ENCODE measurements around the gene CDKAL1.

Gene CDKAL1

GRCh38 chr6:20706939-20707485 lies 172.8 kb downstream of the CDKAL1 start:
- no peak for TF ChIP-seq CTCF (IDR thresholded peaks at IDR 0.05)
- no peaks in the 10 kb centered on the region for H3K9me3 ChIP-seq
- no peaks in the 10 kb centered on the region for H3K36me3 ChIP-seq
- intact Hi-C loops (cut with DNase I; ENCODE audit: low total_unique reads), result no loop called here
- DNase-seq, result no peak
- no peak overlapping the region for H3K27ac ChIP-seq
- H3K4me1 ChIP-seq, result no peaks in the 10 kb centered on the region
- no peaks in the 10 kb centered on the region for H3K27me3 ChIP-seq
- no peak overlapping the region for H3K4me3 ChIP-seq

DNA sequence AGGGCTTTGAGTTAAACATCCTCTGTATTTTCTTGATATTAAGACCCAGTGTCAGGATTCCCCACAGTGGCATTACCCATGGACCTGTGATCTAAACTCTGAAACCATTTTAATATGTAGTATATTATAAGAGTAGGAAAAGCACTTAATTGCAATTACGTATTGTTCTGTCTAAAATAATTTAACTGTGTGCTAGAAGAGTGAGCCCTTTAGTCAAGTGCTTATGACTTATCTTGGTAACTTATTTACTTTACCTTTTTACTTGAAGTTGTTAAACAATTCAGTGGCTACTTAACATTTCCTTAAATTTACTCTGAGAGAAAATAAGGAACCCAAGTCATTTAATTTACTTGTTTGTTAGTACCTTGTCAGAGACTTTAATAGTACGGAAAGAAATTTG lies 173.6 kb downstream of the CDKAL1 start:
- H3K4me1 ChIP-seq, result no peaks in the 10 kb centered on the region
- no peaks in the 10 kb centered on the region for H3K9me3 ChIP-seq
- intact Hi-C loops (cut with DNase I; ENCODE audit: low total_unique reads), result no loop called here
- no peaks in the 10 kb centered on the region for H3K36me3 ChIP-seq
- TF ChIP-seq CTCF (IDR thresholded peaks at IDR 0.05), result no peak
- H3K27me3 ChIP-seq, result no peaks in the 10 kb centered on the region
- no peak overlapping the region for H3K4me3 ChIP-seq
- DNase-seq, result no peak
- no peak overlapping the region for H3K27ac ChIP-seq

GRCh38 chr6:20708367-20709124 lies 174.3 kb downstream of the CDKAL1 start:
- intact Hi-C loops (cut with DNase I; ENCODE audit: low total_unique reads), result no loop called here
- DNase-seq, result no peak

DNA sequence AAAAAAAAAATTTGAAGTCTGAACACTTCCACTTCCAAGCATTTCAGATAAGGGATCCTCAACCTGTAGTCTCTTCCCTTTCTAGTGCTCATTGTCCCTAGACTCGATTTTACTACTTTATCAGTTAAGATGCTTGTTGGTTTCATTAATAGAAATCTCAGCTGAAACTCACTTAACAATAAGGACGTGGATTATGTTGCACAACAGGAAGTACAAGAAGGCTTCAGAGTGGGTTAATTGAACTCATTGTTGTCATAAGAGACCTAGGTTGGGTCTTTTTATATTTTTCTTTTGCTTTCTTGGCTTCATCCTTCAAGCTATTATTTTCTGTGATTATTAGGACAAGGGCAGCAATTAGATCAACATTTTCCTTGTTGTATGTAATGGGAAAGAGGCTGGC lies 175.2 kb downstream of the CDKAL1 start:
- Histone ChIP-seq H3K4me1 (no peaks in the 10 kb centered on the region), H3K9me3 (no peaks in the 10 kb centered on the region), H3K4me3 (no peak overlapping the region), H3K36me3 (no peaks in the 10 kb centered on the region), H3K27ac (no peak overlapping the region), H3K27me3 (no peaks in the 10 kb centered on the region)
- no peak for DNase-seq
- intact Hi-C loops (cut with DNase I; ENCODE audit: low total_unique reads), result no loop called here
- TF ChIP-seq CTCF (IDR thresholded peaks at IDR 0.05), result no peak

More at GRCh38 chr6:20708367-20709124, 174.3 kb downstream of the CDKAL1 start:
- H3K9me3 ChIP-seq, result no peaks in the 10 kb centered on the region
- no peaks in the 10 kb centered on the region for H3K4me1 ChIP-seq
- no peaks in the 10 kb centered on the region for H3K36me3 ChIP-seq
- H3K27me3 ChIP-seq, result no peaks in the 10 kb centered on the region
- H3K27ac ChIP-seq, result no peak overlapping the region
- TF ChIP-seq CTCF (IDR thresholded peaks at IDR 0.05), result no peak
- no peak overlapping the region for H3K4me3 ChIP-seq

- Histone ChIP-seq H3K36me3 (no peaks in the 10 kb centered on the region), H3K4me3 (no peak overlapping the region), H3K27ac (no peak overlapping the region), H3K27me3 (no peaks in the 10 kb centered on the region), H3K9me3 (no peaks in the 10 kb centered on the region), H3K4me1 (no peaks in the 10 kb centered on the region)
- no peak for TF ChIP-seq CTCF (IDR thresholded peaks at IDR 0.05)
- intact Hi-C loops (cut with DNase I; ENCODE audit: low total_unique reads), result no loop called here
- no peak for DNase-seq
These were observed 176.1 kb downstream of the CDKAL1 start for GRCh38 chr6:20710341-20710740.

Data from tibial artery (tissue), 4 donors.